Neural progenitor cell (in vitro differentiated cells): Measurements from ENCODE around the gene ZNF135.

Experiments used
- CTCF ChIP-seq: fragments of 200-600 bp; sonication (generic); IDR thresholded peaks from 2 replicates; pipeline ENCODE4 v1.5.1; 2017; ENCODE audit warnings: antibody characterized with exemption, mild to moderate bottlenecking
- EZH2 ChIP-seq: fragments of 200-600 bp; sonication (generic); IDR thresholded peaks from 2 replicates; pipeline ENCODE4 v1.6.1; 2017; ENCODE audit warnings: antibody characterized with exemption, mild to moderate bottlenecking, moderate library complexity
- EZH2phosphoT487 ChIP-seq: fragments of 200-600 bp; sonication (generic); IDR thresholded peaks from 2 replicates; pipeline ENCODE4 v1.6.1; 2017; ENCODE audit warnings: antibody characterized with exemption

GRCh38 chr19:58084596-58085347 is 25.7 kb downstream of the ZNF135 start:
- TF ChIP-seq CTCF (no peak), EZH2 (no peak), EZH2phosphoT487 (no peak)
